Peyer's patch (tissue), 4 donors: ENCODE measurements around the gene TNFAIP8.

ENCODE experiments used
- CTCF ChIP-seq, 6 experiments: fragments of 450-650 bp in 4 of 6; fragments of 200-600 bp in 2 of 6; sonication (generic) in 1 of 6; IDR thresholded peaks; one replicate each; pipeline ENCODE4 v1.5.1; 2017 to 2019; ENCODE audit warnings: antibody characterized with exemption in 6 of 6, mild to moderate bottlenecking in 3 of 6, moderate library complexity in 1 of 6
- POLR2A ChIP-seq, 2 donors: fragments of 450-650 bp; IDR thresholded peaks; one replicate each; pipeline ENCODE4 v1.5.1; 2017; ENCODE audit warnings: antibody characterized with exemption in 2 of 2, mild to moderate bottlenecking in 2 of 2, moderate library complexity in 2 of 2

- TF ChIP-seq CTCF (IDR thresholded peaks at IDR 0.05) = no peak
- TF ChIP-seq POLR2A (IDR thresholded peaks at IDR 0.05) = no peak
Measured at GRCh38 chr5:119358530-119358900, 2.7 kb downstream of the TNFAIP8 start.
